NCI-H510A treated with DMSO at 0.1 percent for 48 hours (cell line): Measurements from ENCODE around the gene TMEM63A.
"Not testable (repeated sequence)": the region's sequence is repeated elsewhere in the genome, so short reads cannot be mapped to it uniquely, and the experiment has no call there.

Experiments
- DNase-seq: peaks from one replicate; lab custom pipeline; 2025; lab: John Stamatoyannopoulos, UW

Gene TMEM63A

DNA sequence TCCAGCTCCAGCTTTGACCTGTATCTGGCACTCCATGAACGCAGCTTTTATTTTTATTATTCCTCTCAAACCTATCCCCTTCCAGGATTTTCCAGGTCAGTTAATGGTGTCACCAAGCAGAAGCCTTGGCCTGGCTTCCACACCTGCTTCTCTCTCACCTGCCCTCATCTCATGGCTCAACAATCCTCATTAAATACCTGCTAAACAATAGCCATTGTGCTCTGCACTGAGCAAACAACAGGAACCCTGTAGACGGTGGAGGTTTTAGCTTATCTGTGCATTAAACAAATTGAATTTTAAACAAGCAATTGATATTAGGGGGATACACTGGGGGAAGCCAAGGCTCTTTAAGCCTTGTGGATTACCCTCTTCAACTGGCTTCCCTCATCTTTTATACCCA, 26.6 kb upstream of the TMEM63A start:
- DNase-seq, result peak; percentile 83

DNA sequence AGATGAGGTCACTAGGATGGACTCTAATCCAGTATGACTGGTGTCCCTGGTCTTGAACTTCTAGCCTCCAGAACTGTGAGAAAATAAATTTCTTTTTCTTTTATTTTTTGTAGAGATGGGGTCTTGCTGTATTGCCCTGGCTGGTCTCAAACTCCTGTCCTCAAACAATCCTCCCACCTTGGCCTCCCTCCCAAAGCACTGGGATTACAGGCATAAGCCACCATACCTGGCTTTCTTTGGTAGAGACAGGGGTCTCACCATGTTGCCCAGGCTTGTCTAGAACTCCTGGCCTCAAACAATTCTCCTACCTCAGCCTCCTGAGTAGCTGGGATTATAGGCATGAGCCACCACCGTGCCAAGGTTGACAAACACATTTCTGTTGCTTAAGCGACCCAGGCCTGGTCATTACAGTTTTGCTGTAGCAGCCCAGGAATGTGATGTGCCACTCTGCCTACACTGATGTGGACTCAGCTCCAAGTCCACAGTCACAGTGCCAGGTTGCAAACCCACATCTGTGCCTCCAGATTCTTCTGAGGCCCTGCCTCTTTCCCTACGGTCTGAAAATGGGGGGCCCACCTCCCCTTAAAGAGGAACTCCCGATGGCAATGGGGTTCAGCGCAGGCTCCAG, 25.9 kb upstream of the TMEM63A start:
- DNase-seq, result no peak

DNA sequence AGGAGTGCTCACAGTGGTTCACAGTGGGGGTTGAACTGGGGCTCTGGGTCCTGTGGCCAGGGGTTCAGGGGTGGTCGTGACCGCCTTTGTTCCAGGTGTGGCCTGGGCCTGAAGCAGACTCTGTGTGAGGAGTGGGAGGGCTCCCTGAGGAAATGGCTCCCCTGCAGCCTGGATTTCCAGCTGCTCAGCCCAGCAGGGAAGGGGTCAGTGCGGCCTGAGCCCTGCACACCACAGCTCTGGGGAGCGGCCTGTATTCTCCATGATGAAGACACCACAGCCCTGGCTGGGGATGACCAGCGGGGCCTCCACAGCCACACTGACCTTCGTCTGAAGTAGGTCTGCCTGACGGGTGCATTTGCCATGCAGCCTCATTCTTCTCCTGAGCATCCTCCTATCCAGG, 25.2 kb upstream of the TMEM63A start:
- DNase-seq, result no peak

DNA sequence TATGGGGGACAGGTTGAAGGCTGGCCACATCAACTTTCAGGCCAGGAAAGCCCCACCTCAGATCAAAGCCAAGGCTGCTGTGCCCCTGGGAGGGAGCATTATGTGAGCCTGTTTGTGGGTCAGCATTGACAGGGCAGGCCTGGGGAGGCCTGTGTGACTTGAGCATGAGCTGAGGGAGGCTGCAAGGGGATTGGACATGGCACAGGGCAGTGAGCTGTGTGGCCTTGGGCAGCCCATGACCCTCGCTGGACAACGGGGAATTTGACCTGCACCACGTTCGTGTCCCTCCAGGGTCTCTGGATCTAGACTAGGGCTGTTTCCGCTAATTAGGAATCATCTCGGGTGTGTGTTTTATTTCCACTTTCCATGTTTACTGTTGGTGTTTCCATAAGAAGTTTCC, 24.3 kb upstream of the TMEM63A start:
- no peak for DNase-seq

DNA sequence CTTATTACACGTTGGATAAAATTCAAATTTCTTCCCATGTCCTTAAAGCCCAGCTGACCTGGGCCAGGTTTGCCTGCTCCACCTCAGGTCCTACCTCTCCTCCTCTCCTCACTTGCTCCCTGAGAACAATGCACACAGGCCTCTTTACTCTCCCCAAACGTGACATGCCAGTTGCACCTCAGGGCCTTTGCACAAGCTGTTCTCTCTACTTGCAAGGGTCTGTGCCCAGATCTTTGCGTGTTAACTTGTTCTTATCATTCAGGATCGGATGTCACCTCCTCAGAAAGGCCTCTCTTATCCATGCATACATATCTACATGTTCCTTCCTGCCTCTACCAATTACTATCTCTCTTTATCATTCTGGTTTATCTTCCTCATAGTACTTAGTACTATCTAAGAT, 21.4 kb upstream of the TMEM63A start:
- DNase-seq, result no peak

DNA sequence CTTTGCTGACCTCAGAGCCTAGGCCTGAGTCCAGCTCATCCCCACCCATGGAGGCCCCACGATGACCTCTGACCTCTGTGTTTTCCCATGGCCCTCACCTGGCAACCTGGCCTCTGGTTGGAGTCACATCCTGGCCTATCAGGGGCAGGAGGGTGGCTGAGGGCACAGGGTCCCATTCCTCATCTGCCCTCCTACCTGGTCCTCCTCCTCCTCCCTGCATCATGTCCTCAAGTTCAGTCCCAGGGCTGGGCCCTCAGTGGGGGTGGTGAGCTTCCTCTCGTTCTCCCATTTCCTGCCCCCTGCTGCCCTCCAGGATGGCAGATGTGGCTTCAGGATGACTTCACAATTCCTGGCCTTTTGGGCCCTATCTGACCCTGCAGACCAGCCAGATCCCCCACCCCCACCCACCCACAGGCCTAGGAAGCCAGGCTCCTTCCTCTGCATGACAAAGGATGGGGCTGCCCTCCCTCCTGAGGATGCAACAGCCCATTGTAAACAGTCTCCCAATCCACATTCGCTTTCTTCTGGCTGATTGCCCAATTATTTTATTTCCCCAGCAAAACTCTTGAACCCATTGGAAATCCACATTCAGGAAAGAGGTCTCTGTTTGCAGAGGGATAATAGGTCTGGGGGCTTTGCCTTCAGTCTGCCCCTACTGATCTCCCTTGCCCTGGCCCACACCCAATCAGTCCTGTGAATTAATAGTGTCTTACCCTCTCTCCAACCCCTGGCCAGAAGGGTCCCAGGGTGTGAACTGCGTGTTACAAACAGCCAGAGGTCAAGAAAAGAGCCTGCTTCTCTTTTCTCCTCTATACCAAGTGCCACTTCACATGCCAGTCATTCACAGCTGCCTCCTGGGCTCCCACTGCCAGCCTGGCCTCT, 17.1 kb upstream of the TMEM63A start:
- DNase-seq, result no peak

DNA sequence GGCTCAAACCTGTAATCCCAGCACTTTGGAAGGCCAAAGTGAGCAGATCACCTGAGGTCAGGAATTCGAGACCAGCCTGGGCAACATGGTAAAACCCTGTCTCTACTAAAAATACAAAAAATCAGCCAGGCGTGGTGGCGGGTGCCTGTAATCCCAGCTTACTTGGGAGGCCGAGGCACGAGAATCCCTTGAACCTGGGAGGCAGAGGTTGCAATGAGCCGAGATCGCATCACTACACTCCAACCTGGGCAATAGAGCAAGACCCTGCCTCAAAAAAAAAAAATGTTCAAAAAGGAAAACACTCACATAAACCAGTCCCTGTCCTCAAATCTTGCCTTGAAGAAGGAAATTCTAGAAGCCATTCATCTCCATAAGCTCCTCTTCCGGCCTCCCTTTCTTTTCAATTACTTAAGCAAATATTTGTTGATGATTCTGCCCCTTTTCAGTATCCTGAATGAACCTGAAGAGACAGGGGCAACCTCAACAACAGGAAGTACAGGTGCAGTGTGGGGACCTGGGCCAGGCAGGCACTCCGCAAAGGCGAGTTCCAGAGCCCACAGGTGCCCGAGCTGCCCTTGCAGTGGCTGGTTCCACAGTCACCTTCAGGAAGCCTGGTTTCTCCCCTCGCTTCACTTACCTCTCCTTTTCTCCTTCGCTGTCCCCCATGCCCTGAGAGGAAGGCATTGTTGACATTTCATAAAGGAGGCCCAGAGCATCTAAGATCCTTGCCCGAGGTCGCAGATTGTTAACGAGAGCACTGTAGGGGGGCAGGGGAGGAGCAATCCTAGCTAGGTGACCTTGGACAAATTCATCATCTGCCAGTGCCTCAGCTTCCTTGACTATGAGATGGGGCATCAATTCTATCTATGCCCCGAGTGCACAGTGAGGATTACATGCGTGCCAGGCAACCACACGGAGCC, 15.7 kb upstream of the TMEM63A start:
- DNase-seq, result peak; percentile 81

DNA sequence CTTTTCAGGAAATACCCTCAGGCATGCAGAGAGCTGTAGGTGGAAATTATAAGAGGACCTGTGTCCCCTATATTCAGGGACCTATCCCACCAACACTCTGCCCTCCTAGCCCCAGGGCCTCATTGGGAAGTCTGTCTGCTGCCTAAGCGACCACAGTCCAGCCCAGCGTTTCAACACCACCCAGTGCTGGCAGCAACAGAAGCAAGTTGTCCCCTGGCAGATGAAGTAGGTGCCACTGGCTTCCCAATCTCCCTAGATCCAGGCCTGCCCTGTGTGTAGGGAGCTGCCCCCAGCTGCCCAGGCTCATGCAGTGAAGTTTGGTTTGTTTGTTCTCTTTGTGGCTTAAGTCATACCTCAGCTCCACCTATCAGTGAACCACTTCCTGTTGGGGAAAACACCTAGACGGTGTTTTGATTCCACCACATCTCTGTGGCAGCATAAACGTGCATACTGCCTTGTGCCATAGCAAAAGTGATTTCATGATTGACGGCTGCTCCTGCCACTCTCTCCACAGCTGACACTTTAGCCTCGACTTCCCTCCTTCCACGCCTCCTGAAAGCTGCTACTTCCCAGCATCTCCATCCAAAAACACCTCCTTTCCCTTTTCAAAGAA, 14.9 kb upstream of the TMEM63A start:
- DNase-seq, result peak; percentile 84

DNA sequence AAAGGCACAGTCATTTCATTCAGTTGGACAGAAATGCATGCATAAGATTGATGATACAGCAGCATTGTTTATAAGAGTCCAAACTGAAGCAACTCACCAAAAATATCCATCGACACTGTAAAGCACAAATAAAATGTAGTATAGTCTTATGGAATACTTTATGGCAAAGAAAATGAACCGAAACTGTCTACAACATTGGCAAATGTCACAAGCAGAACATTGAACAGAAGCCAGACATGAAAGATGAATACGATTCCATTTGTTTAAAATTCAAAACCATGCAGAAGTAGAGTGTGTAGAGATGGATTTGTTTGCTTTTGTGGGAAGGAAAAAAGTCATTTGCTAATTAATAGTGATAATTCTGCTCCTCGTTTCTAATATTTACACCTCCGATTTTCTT, 14.3 kb upstream of the TMEM63A start:
- no peak for DNase-seq

DNA sequence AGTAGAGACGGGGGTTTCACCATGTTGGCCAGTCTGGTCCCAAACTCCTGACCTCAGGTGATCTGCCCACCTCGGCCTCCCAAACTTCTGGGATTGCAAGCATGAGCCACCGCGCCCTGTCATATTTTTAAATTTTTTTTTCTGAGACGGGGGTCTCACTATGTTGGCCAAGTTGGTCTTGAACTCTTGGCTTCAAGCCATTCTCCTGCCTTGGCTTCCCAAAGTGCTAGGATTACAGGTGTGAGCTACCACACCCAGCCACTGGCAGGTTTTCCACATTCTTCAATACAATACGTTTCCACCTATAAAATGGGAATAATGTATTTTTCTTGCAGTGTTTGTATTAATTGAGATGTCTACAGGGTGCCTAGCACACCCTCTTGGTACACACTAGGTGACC, 10.1 kb upstream of the TMEM63A start:
- no peak for DNase-seq

DNA sequence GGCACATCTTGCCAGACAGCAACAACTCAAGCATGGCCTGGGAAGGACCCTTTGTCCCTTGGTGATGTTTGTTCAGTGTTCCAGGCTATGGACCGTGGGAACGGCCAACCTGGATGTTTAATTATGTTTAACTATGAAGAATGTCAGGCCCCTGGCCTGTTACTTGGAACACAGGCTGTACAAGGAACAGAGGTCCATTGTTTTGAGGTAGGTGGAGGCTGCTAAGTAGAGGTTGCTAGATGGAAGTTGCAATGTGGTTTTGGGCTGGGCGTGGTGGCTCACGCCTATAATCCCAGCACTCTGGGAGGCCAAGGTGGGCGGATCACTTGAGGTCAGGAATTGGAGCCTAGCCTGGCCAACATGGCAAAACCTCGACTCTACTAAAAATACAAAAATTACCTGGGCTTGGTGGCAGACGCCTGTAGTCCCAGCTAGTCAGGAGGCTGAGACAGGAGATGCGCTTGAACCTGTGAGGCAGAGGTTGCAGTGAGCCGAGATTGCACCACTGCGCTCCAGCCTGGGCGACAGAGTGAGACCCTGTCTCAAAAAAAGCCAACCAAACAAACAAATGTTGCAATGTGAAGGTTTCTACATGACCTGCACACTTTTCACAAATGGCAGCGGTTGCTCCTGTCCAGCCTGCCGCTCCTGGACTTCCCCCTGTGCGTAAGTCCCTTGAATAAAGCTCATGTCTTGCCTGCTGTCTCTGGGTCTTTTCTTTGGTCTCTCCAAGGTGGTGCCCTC, 9.2 kb upstream of the TMEM63A start:
- DNase-seq, result no peak

DNA sequence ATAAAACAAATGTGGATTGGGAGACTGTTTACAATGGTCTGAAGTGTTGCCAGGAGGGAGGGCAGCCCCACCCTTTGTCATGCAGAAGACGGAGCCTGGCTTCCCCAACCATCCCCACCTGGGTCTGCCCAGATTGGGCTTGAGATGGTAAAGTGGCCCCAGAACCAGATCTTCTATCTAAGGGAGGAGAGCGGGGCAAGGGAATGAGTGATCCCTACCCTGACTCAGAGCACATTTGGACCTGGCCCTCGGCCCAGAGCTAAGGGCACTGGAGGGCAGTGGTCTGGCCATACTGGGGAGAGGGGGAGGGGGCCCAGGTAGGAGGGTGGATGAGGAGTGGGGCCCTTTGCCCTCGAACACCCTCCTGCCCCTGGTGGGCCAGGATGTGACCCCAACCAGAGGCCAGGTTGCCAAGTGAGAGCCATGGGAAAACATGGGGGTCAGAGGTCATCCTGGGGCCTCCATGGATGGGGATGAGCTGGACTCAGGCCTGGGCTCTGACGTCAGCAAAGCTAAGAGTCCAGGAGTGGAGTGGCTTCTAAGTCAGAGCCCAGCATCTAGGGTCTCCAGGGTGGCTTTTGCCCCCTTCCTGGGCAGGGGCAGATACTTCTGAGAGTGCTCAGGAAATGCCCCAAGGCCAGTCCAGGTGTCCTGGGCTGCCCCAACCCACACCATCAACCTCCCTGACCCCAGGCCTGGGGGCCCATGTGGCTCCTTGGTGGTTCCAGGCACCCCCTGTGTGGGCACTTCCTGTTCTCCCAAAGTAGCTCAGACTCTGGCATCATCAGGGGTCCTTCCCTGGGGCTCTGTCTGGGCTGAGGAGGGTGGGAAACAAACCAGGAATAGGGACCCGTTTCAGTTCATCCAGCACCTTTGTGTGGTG, 8.4 kb upstream of the TMEM63A start:
- DNase-seq, result no peak

DNA sequence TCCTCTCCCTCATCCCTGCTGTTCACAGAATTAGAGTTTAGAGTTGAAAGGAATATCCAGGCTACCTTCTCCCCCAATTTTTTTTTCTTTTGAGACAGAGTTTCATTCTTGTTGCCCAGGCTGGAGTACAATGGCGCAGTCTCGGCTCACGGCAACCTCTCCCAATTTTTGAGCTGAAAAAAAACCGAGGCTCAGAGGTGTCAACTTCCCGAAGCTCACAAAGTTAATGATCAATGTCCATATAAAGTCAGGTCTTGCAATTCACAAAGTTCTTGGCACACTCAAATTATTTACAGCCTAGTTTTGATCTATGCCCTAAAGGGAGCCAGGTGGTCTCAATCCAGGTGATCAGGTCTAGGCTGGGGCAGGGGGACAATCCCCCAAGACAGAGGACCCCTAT, 7.6 kb upstream of the TMEM63A start:
- no peak for DNase-seq

DNA sequence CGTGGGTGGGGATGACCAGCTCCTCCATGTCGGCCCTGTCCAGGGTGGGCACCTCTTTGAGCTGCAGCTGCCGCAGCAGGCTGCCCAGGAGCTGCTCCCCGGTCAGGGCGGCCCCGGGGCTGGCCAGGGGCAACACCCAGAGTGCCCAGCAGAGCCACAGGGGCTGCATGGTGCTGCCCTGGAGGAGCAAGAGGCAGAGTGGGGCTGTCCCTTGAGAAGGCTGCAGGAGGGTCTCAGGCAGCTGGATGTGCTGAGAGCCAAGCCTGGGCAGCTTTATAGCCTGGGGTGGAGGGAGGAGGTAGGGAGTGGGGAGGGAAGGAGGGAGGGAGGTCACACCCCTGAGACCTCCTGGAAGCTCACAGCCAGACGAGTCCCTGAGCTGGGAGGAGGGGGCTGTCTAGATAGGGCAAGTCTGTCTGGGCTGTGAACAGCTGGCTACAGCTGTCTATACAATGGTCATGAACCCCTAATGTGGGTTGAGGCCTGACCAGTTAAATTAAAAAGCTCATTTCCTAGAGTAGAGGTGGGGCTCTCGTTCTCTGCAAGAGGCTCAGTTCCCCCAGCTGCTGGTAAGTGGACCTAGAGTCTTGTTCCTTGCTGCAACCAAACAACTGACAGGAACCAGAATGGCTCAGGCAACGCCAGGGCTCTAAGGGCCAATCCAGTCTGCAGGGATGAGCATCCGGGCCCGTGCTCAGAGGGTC, 6.9 kb upstream of the TMEM63A start, which contains the start of gene LEFTY1:
TSS of gene LEFTY1 (minus strand) at position 249 of the 704 bp plus-strand sequence. CDS start at position 169, 80 bp downstream.
- DNase-seq, result no peak

DNA sequence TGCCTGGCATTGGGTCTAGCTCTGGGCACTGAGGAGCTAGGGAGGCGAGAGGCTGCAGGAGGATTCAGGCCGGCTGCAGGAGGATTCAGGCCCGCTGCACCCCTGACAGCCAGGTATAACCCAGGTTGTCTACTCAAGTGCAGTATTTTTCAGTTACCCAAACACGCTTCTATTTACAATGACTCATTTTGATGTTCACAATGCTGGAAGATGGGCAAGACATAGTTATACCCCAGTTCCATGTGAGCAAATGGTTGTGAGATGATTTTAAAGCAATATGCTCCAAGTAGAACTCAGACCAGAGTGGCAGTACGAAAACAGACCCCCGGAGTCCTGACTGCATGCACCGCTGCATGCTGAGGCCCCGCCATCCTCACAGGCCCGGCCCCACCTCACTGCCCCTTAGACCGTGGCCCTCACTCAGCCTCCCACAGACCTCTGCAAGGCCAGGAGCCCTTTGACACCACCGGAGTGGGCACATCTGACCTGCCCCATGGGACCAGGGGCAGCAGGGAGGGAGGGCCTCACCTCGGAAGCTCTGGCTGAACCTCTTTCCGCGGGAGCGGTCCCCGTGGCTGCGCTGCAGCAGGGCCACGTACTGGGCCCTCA, 6.2 kb upstream of the TMEM63A start:
- no peak for DNase-seq

DNA sequence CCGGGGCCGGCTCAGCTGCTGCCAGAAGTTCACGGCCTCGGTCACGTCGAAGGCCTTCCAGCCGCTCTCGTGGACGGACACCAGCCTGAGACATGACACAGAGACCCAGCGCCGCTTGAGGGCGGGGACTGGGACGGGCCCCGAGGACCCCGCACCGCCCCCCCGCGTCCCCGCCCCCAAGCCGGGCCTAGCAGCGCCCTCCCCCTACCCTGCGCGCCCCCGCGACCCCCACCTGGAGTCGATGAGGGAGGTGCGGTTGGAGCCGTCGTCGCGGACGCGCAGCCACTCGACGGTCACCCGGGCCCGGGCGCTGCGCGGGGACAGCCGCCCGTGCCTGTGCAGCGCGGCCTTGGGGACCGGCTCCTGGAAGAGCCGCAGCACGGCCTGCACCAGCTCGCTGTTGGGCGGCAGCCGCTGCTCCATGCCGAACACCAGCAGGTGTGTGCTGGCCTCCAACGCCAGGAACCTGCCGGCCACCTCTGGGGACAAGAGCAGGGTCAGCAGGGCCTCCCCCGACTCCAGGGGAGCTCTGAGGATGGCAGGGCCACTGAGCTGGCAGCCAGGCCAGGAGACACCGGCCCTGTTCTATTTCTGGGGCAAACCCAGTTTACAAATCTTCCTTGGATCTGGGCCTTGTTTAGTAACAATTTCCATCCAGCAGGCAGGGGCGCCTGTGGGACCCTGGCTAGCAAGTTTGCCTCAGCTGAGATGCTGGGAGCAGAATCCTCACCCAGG, 5.5 kb upstream of the TMEM63A start:
- DNase-seq, result not testable (repeated sequence)

DNA sequence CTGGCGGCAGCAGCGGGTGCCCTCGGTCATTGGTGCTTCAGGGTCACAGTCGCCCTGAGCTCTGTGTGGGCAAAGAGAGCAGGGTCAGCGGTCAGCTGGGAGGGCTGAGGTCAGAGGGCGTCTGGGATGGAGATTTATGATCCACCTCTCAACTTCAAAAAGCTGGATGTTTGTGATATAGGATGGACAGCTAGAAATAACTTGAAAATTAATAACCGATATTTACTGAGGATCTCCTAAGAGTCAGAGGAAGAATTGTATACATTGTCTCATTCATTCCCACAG, 4.8 kb upstream of the TMEM63A start:
- DNase-seq, result no peak

DNA sequence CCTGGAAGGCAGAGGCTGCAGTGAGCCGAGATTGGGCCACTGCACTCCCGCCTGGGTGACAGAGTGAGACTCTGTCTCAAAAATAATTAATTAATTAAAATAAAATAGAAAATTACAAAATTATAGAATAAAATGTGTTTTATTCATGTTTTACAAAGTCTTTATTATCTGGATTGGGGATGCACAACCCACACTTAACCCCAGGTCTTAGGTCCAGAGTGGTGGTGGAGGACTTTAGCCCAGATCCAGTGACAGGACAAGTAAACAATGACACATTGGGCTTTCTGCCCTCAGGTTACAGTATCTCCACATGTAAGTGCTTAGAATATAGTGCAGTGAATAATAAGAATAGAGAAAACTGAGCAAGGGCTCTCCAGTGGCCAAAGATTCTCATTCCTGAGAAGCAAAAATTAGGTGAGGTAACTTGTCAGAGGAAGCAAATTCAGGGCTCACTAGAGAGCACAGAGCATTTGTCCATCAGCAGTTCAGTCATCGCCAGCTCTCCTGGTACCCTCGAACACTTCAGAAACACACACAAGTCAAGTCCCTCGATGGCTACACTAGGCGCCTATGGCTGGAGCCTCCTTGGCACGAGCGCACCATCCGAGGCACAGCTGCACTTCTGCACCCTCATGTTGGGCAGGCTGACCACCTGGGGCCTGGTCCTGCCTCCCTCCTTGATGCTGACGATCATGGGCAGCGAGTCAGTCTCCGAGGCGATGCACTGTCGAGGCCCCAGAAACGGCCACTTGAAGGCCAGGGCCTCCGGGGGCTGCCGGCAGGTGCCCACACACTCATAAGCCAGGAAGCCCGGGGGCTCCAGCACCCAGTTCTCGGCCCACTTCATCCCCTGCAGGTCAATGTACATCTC, 4.2 kb upstream of the TMEM63A start:
- DNase-seq, result no peak
